ENCODE measurements around the gene NPPA.

DNA sequence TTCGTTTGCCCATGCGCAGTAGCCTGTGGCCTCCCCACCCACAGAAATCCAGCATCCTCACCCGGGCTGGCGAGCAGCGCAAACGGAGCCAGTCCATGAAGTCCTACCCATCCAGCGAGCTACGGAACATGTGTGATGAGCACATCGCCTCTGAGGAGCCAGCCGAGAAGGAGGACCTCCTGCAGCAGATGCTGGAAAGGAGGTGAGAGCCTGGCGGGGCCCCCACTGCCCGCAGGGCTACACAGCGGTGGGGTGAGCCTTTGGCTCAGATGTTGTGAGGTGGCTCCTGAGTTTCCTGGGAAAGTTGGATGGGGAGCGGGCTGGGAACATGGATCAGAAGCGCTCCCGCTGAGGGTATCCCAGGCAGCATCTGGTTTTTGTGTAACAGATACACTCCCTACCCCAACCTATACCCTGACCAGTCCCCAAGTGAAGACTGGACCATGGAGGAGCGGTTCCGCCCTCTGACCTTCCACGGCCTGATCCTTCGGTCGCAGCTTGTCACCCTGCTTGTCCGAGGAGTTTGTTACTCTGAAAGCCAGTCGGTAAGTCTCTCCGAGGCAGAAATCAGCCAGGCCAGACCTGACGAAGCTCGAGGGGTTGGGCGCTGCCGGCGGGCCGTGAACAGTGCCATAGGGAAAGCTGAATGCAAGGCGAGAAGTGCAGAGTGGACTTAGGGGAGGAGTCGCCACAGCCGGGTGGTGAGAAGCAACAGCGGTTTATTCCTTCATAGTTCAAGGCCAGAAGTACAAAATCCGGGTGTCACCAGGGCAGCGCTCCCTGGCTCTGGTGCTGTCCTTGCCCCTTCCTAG lies 10.4 kb downstream of the NPPA start:
- TF ChIP-seq, protein P1, sequence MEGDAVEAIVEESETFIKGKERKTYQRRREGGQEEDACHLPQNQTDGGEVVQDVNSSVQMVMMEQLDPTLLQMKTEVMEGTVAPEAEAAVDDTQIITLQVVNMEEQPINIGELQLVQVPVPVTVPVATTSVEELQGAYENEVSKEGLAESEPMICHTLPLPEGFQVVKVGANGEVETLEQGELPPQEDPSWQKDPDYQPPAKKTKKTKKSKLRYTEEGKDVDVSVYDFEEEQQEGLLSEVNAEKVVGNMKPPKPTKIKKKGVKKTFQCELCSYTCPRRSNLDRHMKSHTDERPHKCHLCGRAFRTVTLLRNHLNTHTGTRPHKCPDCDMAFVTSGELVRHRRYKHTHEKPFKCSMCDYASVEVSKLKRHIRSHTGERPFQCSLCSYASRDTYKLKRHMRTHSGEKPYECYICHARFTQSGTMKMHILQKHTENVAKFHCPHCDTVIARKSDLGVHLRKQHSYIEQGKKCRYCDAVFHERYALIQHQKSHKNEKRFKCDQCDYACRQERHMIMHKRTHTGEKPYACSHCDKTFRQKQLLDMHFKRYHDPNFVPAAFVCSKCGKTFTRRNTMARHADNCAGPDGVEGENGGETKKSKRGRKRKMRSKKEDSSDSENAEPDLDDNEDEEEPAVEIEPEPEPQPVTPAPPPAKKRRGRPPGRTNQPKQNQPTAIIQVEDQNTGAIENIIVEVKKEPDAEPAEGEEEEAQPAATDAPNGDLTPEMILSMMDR (IDR thresholded peaks at IDR 0.05), result no peak
- no peak for TF ChIP-seq POLR2A (IDR thresholded peaks at IDR 0.05)

Measured in uterus (tissue), 2 donors.